Neural progenitor cell (in vitro differentiated cells): Measurements from ENCODE around the gene SRXN1.

ENCODE experiments used
- CTCF ChIP-seq: fragments of 200-600 bp; sonication (generic); IDR thresholded peaks from 2 replicates; pipeline ENCODE4 v1.5.1; 2017; ENCODE audit warnings: antibody characterized with exemption, mild to moderate bottlenecking
- EZH2 ChIP-seq: fragments of 200-600 bp; sonication (generic); IDR thresholded peaks from 2 replicates; pipeline ENCODE4 v1.6.1; 2017; ENCODE audit warnings: antibody characterized with exemption, mild to moderate bottlenecking, moderate library complexity

GRCh38 chr20:653110-653589, at the start of gene SRXN1:
- TF ChIP-seq EZH2 (no peak), CTCF (peak; percentile 76)
